Measurements from ENCODE around the gene SH3RF3.

Gene SH3RF3

DNA sequence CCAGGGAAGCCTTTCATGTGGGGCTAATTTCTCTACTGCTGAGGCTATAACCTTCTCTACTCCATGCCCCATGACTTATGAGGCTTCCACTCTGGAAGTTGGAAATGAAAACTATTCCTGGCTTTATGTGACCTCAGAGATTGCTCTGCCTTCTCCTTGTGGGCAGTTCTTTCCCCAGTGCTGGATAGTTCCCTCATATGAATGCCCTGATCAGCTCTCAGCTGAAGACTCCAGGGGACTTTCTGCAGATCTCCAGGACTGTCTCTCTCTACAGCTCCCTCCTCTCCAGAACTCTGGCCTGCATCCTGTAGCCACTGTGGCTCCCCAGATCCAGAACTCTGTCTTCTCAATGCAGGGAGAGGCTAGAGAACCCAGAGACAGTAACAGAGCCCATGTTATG lies 249.7 kb downstream of the SH3RF3 start:
- no peak for DNase-seq (ENCODE audit: low read depth)

DNA sequence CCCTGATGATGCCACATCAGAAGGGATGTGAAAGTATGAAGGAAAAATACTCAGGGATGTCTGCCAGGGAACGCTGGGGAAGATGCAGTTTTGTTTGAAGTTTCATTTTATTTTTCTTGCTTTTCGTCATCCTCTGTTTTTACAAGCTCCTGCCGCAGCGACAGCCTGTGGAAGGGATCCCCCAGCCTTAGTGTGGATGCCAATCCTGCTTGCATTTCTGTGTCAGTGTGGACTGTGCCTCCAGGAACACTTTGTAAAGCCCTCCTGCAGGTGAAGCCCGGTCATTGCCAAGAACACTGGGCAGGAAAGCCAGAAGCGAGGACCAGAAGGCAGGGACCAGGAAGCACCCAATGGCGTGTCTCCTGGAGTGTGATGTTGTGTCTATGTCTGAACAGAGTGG lies 250.5 kb downstream of the SH3RF3 start:
- no peak for DNase-seq (ENCODE audit: low read depth)

DNA sequence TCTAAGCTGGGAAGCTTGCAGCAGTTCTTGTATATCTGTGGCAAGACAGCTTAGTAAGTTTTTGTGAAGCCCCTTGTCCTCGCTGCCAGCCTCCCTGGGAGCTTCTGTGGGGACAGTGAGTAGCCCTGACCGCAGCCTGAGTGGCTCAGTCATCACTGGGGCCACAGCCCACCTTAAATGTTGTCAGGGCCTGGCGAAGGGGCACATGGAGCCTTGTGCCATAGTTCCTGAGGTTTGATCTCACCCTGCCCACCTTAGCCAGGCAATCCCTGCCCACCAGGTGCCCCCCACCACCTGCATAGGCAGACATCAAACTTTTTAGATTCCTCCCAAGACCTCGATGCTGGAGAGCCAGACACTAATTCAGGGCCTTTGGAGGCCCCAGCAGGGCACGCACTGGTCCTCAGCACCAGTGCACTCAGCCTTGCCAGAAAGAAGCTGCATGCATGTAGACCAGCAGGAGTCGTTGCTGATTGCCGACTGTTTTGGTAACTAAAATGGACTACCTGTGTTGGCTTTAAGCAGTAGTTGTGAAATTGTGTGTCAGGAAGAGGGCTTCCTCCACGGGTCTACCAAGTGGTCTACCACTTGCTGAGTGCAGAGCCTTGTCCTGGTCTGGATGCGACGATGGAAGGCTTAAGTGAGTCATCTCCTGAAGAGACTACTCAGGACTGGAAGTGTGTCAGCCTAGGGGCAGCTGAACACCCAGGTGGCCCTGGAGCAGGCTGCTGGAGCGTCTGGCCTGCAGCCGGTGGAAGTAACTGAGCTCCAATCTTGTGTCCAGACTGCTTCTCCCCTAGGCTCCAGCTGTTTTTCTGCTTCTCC lies 251.7 kb downstream of the SH3RF3 start:
- DNase-seq (ENCODE audit: low read depth): no peak

DNA sequence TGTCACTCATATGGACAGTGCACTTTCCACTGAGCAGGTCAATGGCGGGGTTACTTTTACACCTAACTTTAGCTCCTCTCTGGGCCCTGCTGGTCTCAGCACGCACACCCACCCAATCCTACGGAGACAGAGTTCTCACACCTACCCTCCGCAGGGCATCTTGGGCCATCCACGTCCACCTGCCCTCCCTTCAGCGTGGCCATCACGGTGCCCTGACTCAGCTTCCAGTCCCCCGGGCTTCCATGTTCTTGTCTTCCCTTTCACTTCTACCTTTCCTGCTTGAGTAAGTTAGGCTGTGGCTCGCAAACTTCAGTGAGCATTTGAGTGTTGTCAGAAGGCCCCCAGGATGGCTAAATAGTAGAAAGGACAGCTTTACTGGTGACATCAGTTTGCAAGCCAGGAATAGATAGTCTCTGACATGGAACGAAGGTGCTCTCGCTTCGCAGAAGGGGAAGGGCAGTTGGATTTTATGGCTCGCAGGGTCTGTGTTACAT lies 252.4 kb downstream of the SH3RF3 start:
- no peak for DNase-seq (ENCODE audit: low read depth)

DNA sequence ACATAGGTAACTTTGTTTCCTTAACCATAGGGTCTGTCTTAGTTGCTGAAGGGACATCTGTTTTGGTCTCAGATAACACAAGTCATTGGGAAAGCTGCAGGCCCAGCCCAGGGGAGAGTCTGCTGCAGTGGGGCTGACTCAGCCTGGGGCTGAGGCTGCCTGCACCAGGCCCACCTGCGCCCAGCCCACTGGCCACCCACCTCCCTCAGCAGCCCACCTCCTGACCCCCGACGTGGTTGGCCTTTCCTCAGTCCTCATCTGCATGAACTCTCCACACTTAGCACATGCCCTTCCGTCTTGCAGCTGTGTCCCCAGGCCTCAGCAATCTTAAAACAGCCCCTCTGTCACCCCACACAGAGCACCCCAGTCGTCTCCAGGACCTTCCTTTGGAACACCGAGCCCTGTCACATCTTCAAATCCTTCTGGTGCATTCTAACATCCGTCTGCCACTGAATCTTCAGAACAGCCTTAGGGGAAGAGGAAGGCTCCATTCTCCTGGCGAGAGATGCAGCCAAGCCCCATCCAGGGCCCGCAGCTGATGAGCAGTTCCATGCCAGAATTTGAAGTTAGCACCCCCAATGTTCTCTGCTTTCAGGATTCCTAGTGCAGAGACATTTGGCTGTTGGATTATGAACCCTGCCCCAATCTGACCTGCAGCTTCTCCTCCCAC lies 253.4 kb downstream of the SH3RF3 start:
- DNase-seq (ENCODE audit: low read depth): no peak

DNA sequence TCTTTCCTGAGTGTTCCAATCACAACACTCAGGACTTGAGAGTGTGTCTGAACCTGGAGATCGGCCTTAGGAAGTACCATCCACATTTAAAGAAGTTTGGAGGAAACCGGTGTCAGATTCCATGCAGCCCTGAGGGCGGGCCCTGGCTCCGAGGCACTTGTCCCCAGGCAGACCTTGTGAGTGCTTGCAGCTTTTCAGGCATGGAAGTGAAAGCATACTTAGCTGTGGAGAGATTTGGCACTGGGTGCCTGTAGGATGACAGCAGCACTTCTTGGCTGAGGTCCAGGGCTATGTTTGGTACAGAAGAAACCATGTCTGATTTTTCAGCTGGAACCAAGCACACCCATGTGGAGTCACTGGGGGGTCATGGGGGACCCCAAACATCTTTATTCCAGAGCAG lies 253.9 kb downstream of the SH3RF3 start:
- peak; percentile 37 for DNase-seq (ENCODE audit: low read depth)

DNA sequence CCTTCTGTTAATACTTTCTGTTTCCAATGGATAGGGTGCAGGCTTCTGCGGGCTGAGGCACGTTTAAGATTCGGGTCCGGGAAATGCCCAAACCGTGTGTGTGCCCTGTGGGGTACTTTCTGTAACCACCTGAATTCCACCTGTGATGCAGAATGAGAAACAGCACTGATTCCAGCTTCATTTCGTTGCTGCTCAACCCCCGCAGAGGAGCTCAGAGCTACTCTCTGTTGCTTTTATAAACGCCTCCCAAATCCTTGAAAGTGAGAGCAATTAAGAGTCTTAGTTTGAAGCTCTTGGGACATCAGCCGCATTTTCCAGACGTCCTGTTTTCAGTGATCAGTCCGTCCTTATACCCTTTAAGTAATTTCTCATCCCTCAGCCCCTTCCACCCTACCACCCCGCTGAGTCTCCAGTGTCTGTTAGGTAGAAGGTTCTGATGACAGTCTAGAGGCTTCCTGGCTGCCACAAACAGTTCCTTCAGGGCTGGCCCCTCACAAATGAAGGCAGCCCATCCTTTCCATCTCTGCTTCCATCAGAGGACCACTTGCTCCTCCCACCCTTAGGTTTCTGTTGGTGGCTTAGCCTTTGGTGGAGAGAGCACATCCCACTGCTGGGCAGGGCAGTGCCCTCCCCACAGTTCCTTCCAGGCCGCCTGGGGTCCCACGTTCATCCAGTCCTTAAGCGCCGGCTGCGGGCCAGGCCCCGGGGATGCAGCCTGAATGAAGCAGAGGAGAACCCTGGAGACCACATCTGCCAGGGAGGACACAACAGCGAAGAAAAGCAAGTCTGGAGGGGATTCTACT lies 254.7 kb downstream of the SH3RF3 start:
- no peak for DNase-seq (ENCODE audit: low read depth)

DNA sequence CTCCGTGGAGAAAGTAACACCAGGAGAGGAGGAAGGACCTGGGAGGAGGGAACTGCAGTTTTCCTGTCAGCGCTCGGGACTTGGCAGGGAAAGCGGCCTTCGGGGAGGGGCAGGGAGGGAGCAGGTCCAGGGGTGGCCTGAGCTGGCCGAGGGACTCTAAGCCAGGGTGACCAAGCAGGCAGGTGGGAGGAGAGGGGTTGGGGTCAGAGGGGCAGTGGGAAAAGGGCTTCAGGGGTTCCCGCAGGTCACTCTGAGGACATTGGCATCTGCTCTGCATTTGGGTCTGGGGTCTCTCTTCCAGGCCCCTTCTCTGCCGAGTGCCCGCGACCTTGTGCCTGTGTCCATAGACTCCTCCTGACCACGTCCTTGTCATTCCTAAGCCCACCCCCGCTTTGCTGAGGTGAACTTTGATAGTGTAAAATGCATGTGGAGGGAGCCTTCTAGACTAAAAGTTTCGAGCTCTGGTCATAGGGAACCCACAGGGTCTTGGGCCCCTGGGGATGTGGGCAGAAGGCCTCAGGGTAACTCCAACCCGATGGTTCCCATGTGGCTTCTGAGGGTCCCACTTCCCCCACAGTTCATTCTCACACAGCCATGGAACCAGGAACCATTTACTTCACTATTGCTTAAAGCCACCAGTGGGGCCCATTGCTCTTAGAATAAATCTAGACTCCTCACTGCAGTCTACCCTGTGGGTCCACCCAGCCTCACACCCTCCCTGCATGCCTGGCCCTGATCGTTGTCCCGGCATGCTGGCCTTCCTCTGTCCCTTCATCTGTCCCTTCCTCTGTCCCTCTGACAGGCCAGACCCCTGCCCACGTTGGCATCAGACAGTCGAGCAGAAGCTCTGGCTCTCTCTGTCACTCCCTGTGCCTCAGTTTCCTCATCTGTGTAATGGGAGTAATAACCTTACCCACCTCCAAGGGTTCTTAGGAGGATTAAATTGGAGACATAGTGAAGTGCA lies 255.6 kb downstream of the SH3RF3 start:
- no peak for DNase-seq (ENCODE audit: low read depth)

DNA sequence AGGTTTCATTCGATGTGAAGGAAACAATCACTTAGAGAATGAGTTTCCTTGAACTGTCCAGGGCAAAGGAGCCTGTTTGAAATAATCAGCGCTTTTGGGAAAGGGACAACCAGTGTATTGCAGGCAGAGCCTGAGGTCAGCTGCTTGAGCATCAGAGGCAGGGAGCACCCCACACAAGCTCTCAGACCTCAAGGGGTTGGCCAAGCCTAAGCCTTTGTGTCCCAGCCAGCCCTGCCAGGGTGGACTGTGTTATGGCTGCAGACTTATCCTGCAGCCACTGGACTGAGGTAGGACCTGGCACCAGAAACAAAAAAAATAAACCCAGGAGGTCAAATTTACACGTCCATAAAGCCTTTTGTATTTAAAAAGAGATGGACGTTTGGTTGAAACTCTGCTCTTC lies 256.5 kb downstream of the SH3RF3 start:
- no peak for DNase-seq (ENCODE audit: low read depth)

DNA sequence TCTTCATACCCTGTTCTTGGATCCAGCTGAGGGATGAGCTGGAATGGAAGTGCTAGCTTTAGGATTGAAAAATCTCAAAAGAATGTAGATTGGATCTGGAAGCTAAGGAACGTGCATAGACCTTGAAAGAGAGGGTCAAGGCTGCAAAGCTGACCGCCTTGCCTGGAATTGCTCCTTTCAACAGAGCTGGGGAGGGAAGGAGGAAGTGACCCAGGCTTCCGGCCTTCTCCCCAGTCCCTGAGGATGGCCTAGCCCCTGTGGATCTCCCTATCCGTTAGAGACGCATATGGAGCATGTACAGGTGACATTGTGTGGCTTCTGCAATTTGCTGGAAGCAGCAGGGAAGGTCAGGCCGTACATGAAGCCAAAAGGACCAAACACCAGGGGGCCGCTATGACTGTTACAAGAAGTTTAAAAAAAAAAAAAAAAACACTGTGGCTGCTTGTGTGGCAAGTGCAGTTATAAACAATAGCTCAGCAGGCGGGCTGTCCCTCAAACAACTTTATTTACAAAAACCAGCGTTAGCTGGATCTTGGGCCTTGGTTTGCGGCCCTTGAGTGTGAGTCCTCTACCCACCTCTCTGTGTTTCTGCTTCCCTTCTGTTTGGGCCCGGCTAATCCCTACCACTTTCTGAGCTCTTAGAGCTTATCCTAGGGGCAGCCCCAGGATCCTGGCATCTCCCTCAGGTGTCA lies 257.1 kb downstream of the SH3RF3 start:
- DNase-seq (ENCODE audit: low read depth): no peak

DNA sequence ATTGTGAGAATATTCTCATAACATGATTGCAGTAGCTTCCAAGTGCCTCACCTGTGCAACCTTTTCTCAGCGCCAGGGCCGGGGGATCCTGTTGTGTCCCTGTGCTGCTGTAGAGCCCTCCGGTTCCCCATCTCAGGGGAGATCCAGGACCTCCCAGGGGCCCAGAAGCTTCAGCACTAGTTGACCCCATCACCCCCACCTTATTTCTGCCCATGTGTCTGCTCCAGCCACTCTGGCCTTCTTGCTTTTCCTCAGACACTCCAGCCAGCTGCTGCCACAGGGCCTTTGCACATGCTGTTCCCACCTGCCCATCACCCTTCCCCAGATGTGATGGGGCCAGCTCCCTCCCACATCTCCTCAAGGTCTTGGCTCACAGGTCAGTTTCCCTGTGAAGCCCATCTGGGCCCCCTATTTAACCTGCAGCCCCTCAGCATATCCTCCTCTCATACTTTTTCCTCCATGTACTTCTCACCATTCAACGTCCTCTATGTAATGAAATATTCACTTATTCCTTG lies 258.3 kb downstream of the SH3RF3 start:
- no peak for DNase-seq (ENCODE audit: low read depth)

DNA sequence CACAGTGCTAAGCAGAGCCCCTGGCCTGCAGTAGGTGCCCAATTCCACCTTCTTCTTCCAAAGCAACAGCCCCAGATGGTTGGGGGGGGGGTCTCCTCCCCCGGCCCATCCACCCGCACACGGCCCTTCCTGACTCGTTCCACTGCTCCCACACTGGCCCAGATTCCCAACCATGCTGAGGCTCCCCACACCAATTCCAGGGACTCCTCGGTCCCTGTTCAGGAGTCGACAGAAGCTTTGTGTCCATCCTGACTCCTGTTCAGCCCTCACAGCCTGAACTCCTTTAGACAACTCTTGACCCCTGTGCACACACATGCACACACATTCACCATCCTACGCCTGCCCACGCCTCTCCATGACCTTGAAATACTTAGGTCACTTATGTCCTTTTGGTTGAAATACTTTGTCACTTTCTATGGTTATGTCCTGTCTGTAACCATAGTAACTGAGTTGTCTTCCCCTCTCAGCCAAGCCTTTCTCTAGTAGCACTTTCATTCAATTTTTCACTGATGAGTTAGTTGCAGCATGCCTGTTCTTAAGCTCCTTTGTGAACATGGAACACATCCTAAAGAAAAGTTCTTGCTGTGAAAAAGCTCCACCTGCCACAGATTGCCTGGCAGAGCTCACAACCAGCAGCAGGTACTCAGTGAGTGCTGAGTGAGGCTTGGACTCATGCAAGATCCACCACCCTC lies 258.9 kb downstream of the SH3RF3 start:
- no peak for DNase-seq (ENCODE audit: low read depth)

DNA sequence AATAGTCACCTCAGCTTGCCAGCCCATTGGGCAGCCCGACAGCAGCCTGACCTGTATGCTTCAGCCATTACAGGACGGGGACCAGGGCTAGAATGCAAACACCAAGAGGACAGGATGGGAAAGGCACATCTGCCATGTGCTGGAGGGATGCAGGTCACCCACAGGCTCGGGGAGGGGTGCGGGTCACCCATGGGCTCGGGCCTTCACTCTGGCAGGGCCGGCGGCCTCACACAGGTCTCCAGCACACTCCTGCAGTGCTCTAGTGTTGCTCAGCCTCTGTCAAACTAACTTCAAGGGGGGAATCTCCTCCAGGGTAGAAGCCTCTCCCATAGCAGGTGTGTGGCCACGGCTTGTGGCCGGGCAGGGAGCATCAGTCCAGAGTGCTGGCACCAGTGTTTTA lies 262.2 kb downstream of the SH3RF3 start:
- DNase-seq (ENCODE audit: low read depth): no peak

DNA sequence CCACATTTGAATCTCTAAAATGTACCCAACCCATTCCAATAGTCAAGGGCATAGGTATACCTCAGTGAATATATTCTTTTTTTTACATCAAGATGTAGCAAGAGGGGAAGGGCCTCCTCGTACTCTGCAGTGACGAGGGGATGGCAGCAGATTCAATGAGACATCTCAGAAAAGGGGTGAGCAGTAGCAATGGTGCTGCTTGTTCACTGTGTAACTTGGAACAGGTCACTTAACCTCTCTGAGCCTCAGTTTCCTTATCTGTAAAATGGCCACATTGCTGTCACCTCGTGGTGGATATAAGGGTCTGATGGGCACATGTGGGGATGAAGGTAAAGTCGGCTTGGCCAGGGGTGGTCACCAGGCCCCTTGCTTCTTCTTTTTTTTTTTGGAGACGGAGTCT lies 263.1 kb downstream of the SH3RF3 start:
- DNase-seq (ENCODE audit: low read depth): no peak

DNA sequence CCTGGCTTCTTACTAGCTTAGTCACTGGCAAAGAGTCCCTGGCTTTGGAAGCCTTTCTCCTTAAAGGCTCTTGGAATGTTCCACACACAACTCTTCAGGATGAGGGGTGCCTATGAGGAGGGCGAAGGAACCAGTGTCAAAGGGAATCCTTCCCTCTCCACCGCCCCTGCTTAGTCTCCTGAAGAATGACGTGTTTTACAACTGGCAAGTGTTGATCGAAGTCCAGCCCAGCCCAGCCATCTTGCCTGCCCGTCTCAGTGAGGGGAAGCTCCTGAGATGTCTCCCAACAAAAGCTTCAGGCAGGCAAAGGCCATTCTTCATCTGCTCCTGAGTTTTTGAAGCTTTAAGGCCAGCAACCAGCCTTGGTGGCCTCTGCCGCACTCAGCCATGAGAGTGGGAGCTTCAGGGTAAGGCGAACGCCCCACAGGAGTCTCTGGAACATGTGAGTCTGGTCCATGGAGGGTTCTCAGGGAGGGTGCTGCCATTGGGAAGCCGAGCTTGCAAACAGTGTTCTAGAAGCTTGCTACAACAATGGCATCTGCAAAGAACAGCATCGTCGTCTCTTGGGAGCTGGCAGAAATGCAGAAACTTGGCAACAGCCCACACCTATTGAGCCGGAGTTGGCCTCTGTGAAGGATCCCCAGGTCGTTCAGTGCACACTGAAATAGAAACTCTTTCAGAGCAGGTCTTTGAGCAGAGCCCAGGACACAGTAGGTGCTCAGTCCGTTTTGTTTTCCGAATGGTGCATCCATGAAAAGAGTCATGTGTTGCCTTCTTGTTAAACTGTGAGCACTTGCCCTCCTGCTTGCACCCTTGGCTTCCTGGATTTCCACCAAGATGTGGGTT lies 264.0 kb downstream of the SH3RF3 start:
- no peak for DNase-seq (ENCODE audit: low read depth)

DNA sequence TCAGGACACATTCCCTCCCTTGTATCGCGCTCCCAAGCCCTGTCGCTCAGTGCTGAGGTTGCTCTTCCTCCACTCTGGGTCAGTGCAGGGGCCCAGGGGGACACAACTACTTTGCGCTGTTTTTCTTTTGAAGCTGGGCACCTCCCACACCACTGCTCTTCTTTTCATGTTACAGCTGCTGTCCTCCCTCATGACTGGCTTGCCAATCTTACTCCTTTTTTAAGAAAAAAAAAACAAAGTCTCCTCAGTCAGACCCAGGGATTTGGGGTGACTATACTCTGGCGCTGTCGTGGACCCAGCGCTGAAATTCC lies 264.6 kb downstream of the SH3RF3 start:
- DNase-seq (ENCODE audit: low read depth): no peak

DNA sequence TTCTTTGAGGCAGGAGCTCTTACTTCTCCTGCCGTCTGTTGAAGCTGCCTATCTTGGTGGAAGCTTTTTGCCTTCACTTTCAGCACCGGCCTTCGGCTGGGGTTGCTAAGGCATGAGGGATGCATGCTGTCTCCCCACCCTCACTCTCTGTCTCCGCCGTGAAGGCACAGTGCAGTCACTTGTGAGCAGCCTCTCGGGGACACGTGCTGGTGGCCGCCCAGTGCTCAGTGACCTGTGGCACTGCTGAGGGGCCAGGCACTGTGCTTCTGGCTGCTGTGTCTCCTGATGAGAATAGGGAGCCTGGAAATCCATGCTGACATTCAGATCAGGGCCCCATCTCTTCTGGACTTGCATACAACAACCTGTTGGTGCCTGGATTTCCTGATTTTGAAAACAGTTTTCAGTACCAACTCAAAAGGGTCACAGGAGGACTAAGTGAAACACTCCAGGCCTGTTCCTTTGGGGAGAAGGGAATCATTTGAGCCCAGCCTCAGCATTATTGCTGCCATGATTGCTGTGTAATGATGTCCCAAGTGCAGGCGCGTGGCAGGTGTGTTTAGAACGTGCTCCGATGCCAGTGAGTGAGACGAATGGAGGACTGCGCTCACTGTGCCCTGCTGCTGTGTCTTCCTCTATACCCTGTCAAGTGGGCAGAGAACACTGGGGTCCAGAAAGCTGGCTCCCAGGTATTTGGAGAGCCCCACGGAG lies 266.6 kb downstream of the SH3RF3 start:
- DNase-seq (ENCODE audit: low read depth): no peak

Measured in non-pigmented ciliary epithelial cell (primary cell).